Body of pancreas (tissue), 4 donors: ENCODE data around the gene GARRE1. TPM values are rescaled to one million over a fixed set of nuclear protein-coding genes. Genes with fewer than 3 reads are reported as not detected.

Experiments
- ATAC-seq: fragments of 150-250 bp; one replicate; pipeline ENCODE4 v1.9.1; 2016
- DNase-seq, 4 donors: peaks; one replicate each; pipeline ENCODE4 v3.0.0-alpha.2; 2019
- H3K27ac ChIP-seq, 4 donors: fragments of 200-600 bp; sonication (generic); 1 replicate in 3 of 4; 2 replicates in 1 of 4; pipeline versions ENCODE4 v1.5.1 to v1.6.1; 2016 to 2019; ENCODE audit warnings: mild to moderate bottlenecking in 1 of 4, mixed read lengths in 1 of 4, moderate library complexity in 1 of 4
- H3K27me3 ChIP-seq, 2 donors: fragments of 200-600 bp; sonication (generic); one replicate each; pipeline ENCODE4 v1.6.0; 2016; ENCODE audit warnings: mild to moderate bottlenecking in 1 of 2
- H3K36me3 ChIP-seq, 2 donors: fragments of 200-600 bp; sonication (generic); replicated peaks in 1 of 2; 2 replicates each; pipeline ENCODE4 v1.5.1; 2016; ENCODE audit warnings: low read depth in 2 of 2; ENCODE audit not compliant: insufficient read depth in 1 of 2
- H3K4me1 ChIP-seq: fragments of 200-600 bp; sonication (generic); one replicate; pipeline ENCODE4 v1.6.0; 2016
- H3K4me3 ChIP-seq, 2 donors: fragments of 200-600 bp; sonication (generic); 1 replicate in 1 of 2; 2 replicates in 1 of 2; pipeline ENCODE4 v1.5.1; 2016 to 2019
- H3K9me3 ChIP-seq, 3 donors: fragments of 200-600 bp; sonication (generic); 1 replicate in 2 of 3; 2 replicates in 1 of 3; pipeline ENCODE4 v1.5.1; 2016
- POLR2A ChIP-seq, 3 donors: fragments of 450-650 bp; IDR thresholded peaks; one replicate each; pipeline ENCODE4 v1.6.1; 2016; ENCODE audit warnings: antibody characterized with exemption in 3 of 3, mild to moderate bottlenecking in 2 of 3
- WGBS, 2 donors: methylation state at CpG; one replicate each; pipeline ENCODE4 v1.1.5; 2017; 5-methylcytosine and 5-hydroxymethylcytosine counted together
- intact Hi-C: fragments of 100-400 bp; cut with DNase I; formaldehyde crosslinking; loops from one replicate; pipeline ENCODE4 v1.15.1; 2023
- total RNA-seq, 2 donors: library from RNA; depleted of rRNA; stranded (reverse); fragments of >200 nt; gene quantifications; one replicate each; pipeline ENCODE4 v1.1.0, GENCODE V29; 2016
- TF ChIP-seq, protein P1 (sequence below), 7 experiments: fragments of 450-650 bp in 4 of 7; fragments of 200-600 bp in 3 of 7; sonication (generic) in 3 of 7; IDR thresholded peaks; one replicate each; pipeline ENCODE4 v1.5.1; 2016 to 2019; ENCODE audit warnings: antibody characterized with exemption in 7 of 7

Gene GARRE1
- total RNA-seq, 2 donors from 2014 or later: 17.1 to 26.4 TPM

- DNase-seq (no peak), ATAC-seq (no peak)
- intact Hi-C loops: no loop called here
- Histone ChIP-seq H3K4me1 (no peaks in the 10 kb centered on the region), H3K36me3 (peaks cover 5 to 41% of the 10 kb centered on the region in 2 donors), H3K27me3 (no peaks in the 10 kb centered on the region), H3K4me3 (no peak overlapping the region), H3K27ac (no peak overlapping the region), H3K9me3 (no peaks in the 10 kb centered on the region)
- TF ChIP-seq POLR2A (IDR thresholded peaks at IDR 0.05): no peak
- TF ChIP-seq, protein P1, sequence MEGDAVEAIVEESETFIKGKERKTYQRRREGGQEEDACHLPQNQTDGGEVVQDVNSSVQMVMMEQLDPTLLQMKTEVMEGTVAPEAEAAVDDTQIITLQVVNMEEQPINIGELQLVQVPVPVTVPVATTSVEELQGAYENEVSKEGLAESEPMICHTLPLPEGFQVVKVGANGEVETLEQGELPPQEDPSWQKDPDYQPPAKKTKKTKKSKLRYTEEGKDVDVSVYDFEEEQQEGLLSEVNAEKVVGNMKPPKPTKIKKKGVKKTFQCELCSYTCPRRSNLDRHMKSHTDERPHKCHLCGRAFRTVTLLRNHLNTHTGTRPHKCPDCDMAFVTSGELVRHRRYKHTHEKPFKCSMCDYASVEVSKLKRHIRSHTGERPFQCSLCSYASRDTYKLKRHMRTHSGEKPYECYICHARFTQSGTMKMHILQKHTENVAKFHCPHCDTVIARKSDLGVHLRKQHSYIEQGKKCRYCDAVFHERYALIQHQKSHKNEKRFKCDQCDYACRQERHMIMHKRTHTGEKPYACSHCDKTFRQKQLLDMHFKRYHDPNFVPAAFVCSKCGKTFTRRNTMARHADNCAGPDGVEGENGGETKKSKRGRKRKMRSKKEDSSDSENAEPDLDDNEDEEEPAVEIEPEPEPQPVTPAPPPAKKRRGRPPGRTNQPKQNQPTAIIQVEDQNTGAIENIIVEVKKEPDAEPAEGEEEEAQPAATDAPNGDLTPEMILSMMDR (IDR thresholded peaks at IDR 0.05): no peak
Observed at GRCh38 chr19:34225659-34226015, 28.7 kb upstream of the GARRE1 start.

- H3K27ac ChIP-seq: no peak overlapping the region
- intact Hi-C loops: no loop called here
- WGBS, 2 donors: 93 to 94% methylated on average over 2 of the region's 2 CpGs
Observed at GRCh38 chr19:34226036-34226435, 28.3 kb upstream of the GARRE1 start.

DNA sequence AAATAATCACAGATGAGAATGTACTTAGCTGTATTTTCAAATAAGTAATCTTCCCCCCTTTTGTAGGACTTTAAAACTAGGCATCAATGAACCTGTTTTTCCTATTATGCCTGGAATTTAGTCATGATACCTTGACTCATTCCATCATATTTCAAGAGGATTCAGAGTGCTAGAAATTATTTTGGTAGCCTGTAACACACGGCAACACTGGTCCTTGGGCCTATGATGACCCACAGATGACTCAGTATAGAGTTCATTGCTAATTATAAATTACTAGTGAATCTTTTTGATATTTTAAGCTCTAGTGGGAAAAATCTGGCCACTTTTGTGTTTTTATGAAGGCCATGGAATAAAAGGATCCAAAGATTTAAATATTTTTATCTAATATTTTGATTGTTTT is 26.0 kb upstream of the GARRE1 start:
- peaks cover 7% of the 10 kb centered on the region for H3K4me1 ChIP-seq

More at GRCh38 chr19:34226036-34226435, 28.3 kb upstream of the GARRE1 start:
- TF ChIP-seq POLR2A (IDR thresholded peaks at IDR 0.05): no peak
- TF ChIP-seq, protein P1 (IDR thresholded peaks at IDR 0.05): no peak
- Histone ChIP-seq H3K4me1 (no peaks in the 10 kb centered on the region), H3K9me3 (no peaks in the 10 kb centered on the region), H3K36me3 (peaks cover 5 to 41% of the 10 kb centered on the region in 2 donors), H3K4me3 (no peak overlapping the region), H3K27me3 (no peaks in the 10 kb centered on the region)
- ATAC-seq (no peak), DNase-seq (no peak)

DNA sequence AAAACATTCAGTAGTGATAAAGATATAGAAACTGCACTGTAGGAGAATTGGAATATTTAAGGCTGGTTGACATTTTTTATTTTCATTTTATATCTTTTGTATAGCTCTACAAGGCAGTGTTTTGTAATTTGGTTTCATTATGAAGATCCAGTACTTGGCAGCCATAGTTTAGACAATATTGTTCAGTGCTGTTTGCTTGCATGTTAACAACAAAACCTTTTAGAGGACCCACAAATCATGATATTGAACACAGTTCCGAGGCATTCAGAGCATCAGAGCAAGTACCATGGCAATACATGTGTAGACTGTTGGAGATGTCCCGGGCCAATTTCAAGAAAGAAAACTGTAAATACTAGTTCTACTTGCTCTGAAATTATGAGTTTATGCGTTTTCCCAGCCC is 25.6 kb upstream of the GARRE1 start:
- Histone ChIP-seq H3K4me3 (no peak overlapping the region), H3K9me3 (no peaks in the 10 kb centered on the region), H3K36me3 (peaks cover 5 to 23% of the 10 kb centered on the region in 2 donors), H3K4me1 (peaks cover 7% of the 10 kb centered on the region), H3K27me3 (no peaks in the 10 kb centered on the region), H3K27ac (no peak overlapping the region)
- TF ChIP-seq POLR2A (IDR thresholded peaks at IDR 0.05): no peak
- TF ChIP-seq, protein P1 (IDR thresholded peaks at IDR 0.05): no peak
- intact Hi-C loops: no loop called here
- no peak for DNase-seq
- no peak for ATAC-seq
- 86 to 92% methylated on average over 3 of the region's 3 CpGs for WGBS, 2 donors

More for the DNA sequence above, 26.0 kb upstream of the GARRE1 start:
- WGBS, 2 donors: 84 to 85% methylated on average over 1 of the region's 1 CpG
- DNase-seq: no peak
- Histone ChIP-seq H3K9me3 (no peaks in the 10 kb centered on the region), H3K27ac (no peak overlapping the region), H3K27me3 (no peaks in the 10 kb centered on the region), H3K4me3 (no peak overlapping the region), H3K36me3 (peaks cover 5 to 26% of the 10 kb centered on the region in 2 donors)
- intact Hi-C loops: no loop called here
- no peak for ATAC-seq
- TF ChIP-seq, protein P1 (IDR thresholded peaks at IDR 0.05): no peak
- TF ChIP-seq POLR2A (IDR thresholded peaks at IDR 0.05): no peak

DNA sequence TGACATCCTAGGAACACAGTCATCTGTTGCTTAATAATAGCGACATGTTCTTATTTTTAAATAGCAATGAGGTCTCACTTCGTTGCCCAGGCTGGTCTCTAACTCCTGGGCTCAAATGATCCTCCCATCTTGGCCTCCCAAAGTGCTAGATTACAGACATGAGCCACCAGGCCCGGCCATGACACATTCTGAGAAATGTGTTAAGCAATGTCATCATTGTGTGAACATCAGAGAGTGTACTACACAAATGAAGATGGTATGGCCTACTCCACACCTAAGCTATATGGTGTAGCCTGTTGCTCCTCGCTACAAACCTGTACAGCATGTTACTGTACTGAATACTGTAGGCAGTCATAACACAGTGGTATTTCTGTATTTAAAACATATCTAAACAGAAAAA is 24.6 kb upstream of the GARRE1 start:
- TF ChIP-seq POLR2A (IDR thresholded peaks at IDR 0.05): no peak
- TF ChIP-seq, protein P1 (IDR thresholded peaks at IDR 0.05): no peak
- Histone ChIP-seq H3K36me3 (peaks cover 0 to 19% of the 10 kb centered on the region in 2 donors), H3K27me3 (no peaks in the 10 kb centered on the region), H3K9me3 (no peaks in the 10 kb centered on the region), H3K27ac (no peak overlapping the region), H3K4me1 (peaks cover 7% of the 10 kb centered on the region), H3K4me3 (no peak overlapping the region)
- no peak for DNase-seq
- intact Hi-C loops: loop anchor here (10.0 kb wide), 1 partner anchor 115 kb away; no protein-coding TSS in a partner anchor
- WGBS, 2 donors: 89 to 92% methylated on average over 4 of the region's 4 CpGs
- no peak for ATAC-seq
